ENCODE measurements around the gene NFATC2.

- TF ChIP-seq EZH2 (IDR thresholded peaks at IDR 0.05; ENCODE audit: borderline replicate concordance), result no peak
- TF ChIP-seq CTCF (IDR thresholded peaks at IDR 0.05; ENCODE audit: poor library complexity), result no peak
Measured at GRCh38 chr20:51389543-51390264, 152.8 kb downstream of the NFATC2 start.
